DLD1 (cell line): ENCODE data around the gene UPB1.

Experiments
- in situ Hi-C: cut with HindIII; loops from 2 replicates; pipeline ENCODE4 v1.10.0; 2017; ENCODE audit warnings: low sequenced_read_pairs

The UPB1 gene

DNA sequence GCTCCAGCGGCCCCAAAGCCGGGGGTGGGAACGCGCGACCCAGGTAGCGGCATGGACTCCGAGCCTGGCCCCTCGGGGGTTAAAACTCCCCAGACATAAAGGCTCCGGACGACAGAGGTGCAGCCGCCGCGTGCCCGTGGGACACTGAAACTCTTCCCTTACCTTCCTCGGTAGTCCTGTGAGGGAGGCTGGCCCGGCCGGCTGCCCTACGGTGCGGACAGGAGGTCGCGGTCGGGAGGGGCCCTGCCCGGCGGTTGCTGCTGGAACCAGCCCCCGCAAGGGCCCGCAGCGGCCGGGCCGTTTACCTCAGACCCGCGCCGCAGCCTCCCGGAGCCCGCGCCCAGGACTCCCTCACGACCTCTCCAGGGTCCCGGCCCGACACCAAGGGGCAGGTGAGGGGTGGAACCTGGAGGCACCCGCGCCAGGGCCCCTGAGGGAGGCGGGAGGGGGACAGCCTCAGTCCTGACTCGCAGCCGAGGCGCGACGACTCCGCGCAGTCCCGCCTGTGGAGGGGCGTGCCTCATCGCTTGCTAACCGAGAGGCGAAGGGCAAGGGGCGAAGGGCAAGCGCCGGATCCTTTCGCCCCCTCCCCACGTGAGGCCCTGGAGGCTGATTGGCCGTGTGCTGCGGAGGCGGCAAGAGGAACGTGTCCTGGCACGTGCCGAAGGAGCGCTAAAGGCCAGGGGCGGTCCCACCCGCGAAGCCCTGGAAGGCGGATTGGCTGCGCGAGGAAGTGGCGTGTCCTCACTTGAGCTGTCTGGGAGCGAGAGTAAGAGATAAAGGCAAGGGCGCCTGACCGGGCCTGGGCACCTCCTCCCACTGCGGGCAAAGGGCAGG is at the start of gene UPB1:
TSS of gene UPB1 (plus strand) at position 805 of the 837 bp plus-strand sequence. CDS start 72 bp downstream, outside the sequence.
- in situ Hi-C loops = no loop called here

DNA sequence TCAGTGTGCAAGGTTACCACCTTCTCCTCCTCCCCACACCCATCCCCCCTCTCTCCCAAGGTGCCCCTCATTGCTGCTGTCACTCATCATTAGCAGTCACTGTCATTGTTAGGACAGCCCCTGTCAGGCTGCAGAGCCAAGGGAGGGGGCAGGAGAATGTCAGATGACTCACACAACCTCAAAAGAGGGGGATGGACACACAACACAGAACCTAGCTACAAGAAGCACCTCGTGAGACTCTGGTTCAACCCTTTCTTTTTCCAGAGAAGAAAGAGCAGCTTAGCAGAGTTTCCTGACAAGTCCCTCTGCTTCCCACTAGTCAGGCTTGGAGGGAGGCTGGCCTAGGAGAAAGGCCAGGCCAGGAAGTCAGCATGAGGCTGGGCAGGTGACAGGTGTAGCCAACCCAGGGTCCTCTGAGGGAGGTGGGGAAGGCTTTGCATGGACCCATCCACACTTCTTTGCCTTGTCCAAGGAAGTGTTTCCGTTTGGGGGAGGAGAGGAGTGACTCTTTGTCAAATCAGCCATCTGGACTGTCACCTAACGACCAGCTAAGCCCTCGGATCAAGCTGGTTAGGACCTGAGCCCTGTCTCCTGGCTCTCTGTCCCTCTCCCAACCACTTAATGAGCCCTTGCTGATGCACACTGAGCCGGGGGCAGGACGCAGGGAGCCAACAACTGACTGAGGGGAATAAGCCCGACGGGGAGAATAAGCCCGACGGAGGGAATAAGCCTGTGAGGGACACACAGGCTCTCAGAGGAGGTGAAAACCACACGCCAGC is 49.5 kb upstream of the UPB1 start:
- in situ Hi-C loops = no loop called here

DNA sequence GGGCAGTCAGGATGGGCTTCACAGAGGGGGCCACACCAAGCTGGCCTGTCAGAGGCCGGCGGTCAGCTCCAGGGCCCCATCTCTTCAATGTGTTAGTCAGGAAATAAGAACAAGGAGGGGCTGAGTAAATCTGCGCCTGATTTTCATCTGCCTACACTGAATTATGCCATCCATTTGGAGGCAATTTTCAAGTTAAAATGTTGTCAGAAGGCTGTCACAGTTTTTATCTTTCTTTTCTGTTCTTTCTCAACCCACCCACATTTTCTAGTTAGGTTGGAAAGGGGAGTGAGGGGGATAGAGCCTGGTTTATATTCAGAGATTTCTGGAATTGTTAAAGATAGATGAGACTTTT is 48.9 kb upstream of the UPB1 start:
- in situ Hi-C loops = no loop called here

DNA sequence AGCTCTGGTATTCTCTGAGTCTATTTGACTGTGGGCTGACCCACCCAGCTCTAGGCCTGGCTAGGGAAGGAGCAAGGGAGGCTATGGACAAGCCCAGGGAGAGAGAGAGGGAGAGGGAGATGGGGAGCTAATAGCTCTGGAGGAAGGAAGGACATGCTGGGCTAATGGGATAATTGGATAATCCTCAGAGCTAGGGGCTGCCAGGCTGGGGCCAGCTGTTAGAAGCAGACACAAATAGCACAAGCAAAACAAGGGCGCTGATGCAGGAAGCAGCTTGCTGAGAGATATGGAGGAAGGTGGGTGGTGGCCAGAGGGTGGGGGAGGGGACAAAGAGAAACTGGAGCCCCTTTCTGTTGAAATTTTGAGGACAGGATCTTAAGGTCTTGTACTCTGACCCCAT is 44.5 kb upstream of the UPB1 start:
- in situ Hi-C loops = no loop called here

DNA sequence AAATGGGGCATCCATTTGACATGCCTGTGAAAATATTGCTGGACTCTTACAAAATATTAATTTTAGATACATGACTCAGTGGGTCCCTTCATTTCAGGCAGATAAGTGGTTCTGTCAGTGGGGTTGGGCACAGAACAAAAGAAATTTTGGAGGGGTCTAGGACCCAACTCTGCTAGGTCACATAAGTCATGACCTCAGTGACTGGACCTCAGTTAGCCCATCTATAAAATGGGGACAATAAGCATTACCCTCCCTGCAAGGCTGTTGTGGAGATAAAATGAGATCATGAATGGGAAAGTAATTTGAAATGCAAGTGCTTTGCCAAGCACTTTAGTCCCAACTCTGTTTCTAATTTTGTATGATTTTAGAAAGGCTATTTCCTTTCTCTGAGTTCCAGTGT is 44.0 kb upstream of the UPB1 start:
- in situ Hi-C loops = no loop called here

DNA sequence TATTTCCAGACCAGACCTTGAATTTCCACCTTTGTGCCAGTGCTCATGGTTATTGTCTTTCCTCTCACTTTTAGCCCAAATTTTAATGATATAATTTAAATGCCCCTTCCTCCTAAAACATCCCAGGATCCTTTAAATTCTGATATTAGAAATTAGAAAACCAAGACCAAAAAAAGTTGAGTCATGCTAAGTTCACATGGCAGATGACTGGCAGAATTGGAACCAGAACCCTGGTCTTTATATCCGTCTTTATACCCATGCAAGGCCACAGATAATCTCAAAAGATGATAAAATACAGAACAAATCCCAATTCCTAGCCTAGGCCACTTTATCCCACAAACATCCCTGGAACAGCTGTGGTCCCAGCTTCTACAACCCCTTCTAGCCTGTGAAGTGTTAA is 41.3 kb upstream of the UPB1 start:
- in situ Hi-C loops = no loop called here

- in situ Hi-C loops = no loop called here
Measured at GRCh38 chr22:24455039-24455438, 40.1 kb upstream of the UPB1 start.

DNA sequence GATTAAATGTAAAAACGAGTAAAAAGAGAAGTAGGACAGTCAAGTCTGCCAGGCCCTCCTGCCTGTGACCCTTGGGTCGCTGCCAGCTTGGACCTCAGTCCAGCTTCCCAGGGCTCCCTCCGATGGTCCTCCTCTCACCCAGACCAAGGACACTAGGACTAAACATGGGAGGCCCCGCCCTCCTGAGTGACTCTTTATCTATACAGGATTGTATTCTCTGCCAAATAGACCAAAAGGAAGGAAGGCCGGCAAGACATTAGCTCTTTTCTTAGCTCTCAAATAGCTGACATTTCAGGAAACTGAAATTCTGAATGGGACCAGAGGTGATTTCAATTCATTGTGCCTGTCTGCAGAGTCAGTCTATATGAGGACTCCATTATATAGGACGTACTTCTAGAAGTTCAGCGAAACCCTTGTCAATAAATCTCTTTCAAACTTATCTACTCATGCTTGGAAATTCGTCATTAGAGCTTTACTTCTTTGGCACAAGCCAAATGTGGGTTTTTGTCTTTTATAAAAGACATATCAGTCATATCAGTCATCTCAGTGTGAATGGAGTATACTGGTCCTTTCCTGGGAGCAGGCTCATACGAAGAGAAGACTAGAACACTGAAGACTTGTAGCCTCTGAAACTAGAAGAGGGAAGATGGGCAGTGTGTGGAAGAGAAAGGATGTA is 39.2 kb upstream of the UPB1 start:
- in situ Hi-C loops = no loop called here

DNA sequence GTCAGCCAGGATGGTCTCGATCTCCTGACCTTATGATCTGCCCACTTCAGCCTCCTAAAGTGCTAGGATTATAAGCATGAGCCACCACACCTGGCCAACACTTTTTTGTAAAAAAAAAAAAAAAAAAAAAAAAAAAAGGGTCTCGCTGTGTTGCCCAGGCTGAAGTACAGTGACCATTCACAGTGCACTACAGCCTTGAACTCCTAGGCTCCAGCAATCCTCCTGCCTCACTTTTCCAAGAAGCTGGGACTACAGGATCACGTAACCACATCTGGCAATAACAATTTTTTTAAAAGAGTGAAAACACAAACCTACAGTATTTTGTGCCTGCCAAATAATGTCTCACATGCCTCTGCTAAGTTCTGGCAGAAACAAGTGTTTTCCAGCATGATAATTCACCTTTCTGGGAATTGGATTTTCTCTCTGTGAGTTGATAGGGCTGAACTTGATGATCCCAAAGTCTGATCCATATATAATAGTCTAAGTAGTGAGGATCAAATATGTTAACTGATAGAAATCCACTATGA is 37.2 kb upstream of the UPB1 start:
- in situ Hi-C loops = no loop called here

DNA sequence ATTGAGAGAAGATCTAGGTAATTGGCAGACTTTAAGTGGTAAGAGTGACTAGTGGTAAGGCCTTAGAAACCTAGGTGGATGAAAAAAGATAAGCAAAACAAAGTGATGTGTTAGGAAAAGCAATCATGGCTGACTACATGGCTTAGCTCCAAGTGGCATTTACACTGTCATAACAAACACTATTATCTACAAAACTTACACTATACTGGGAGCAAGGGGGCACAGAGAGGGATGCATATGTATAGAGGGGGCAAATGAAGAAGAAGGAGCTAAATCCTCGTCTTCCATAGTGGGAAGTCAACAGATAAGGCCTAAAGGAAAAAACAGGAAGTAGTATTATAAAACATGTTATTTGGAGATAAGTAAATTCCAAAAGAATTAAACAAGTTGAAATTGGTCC is 35.2 kb upstream of the UPB1 start:
- in situ Hi-C loops = no loop called here

GRCh38 chr22:24460418-24461089 is 34.6 kb upstream of the UPB1 start:
- in situ Hi-C loops = no loop called here

DNA sequence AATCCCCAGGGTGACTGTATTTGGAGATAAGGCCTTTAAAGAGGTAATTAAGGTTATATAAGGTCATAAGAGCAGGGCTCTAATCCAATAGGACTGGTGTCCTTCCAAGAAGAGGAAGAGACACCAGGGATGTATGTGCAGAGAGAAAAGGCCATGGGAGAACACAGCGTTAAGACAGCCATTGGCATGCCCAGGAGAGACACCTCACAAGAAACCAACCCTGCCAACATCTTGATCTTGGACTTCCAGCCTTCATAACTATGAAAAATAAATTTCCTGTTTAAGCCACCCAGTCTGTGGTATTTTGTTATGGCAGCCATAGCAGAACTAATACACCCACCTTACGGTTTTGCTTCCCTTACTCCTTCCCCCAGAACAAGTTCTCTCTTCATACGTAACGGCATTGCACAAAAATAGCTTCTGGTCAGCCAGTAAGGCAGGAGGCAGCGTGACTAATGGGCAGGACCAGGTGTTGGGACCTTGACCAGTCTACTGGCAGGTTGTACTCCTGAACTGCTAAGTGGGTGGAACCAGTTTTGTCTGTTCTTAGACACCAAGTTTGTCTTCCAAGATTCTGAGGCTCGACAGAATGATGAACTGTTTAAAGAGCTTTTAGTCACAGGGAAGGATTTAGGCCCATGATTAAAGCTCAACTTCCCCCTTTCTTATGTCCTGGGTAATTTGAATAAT is 31.9 kb upstream of the UPB1 start:
- in situ Hi-C loops = no loop called here

DNA sequence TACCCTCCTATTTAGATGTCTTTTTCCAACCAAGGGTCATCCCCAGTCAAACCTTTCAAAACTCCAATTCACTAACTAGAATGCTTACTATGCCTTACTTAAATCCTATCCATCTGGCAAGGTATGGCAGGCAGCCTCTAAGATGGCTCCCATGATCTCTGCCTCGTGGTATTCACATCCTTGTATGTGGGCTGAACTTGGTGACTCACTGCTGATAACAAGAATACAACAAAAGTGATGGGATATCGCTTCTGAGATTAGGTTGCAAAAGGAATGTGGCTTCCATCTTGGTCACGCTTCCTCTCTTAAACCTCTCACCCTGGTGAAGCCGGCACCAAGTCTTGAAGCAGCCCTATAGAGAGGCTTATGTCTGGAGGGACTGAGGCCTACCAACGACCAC is 29.6 kb upstream of the UPB1 start:
- in situ Hi-C loops = no loop called here

GRCh38 chr22:24465975-24466374 is 29.2 kb upstream of the UPB1 start:
- in situ Hi-C loops = no loop called here

DNA sequence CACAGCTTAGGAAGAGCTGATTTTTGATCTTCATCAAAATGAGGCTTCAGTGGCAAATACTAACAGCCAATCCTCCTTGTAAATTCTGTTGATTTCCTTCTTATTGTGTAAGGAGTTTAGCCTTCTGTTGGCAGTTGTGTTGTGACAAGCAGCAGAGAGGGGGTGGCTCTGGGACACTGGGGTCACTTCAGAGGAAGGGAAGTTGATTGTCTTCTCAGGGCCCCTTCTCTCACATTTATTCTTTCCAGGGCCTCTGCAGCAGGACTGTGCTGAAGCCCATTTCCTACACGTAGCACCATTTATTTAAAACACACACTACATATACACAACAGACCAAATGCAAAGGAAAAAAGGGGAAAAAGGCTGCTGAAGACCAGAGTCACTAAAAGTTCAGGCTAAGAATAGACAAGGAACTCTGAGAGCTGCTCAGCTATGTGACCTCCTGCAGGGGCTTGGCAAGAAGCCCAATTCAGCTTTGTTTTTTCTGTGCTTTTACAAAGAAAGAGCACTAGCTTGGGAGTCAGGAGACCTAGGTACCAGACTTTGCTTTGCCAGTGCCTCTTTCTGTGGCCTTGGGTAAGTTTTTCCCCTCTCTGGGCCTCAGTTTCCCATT is 28.3 kb upstream of the UPB1 start:
- in situ Hi-C loops = no loop called here

GRCh38 chr22:24467340-24467739 is 27.8 kb upstream of the UPB1 start:
- in situ Hi-C loops = no loop called here

GRCh38 chr22:24471570-24471969 is 23.6 kb upstream of the UPB1 start:
- in situ Hi-C loops = no loop called here

DNA sequence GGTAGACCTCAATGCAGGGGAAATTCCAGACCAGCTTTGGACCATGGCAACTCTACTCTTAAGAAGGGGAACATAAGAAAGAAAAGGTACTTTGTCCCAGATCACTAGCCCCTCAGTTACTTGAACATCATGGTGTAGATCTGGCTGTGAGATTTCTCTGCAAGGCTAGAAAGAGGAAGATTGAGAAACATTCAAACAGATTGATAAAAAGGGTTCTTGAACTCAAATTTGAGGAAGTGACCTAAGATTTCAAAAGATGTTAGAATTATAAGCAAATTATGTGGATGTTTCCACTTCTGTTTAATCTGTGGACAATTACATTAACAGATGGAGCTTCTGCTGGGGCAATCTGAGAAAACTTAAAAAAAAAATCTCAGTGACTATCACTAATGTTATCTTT is 21.8 kb upstream of the UPB1 start:
- in situ Hi-C loops = no loop called here

DNA sequence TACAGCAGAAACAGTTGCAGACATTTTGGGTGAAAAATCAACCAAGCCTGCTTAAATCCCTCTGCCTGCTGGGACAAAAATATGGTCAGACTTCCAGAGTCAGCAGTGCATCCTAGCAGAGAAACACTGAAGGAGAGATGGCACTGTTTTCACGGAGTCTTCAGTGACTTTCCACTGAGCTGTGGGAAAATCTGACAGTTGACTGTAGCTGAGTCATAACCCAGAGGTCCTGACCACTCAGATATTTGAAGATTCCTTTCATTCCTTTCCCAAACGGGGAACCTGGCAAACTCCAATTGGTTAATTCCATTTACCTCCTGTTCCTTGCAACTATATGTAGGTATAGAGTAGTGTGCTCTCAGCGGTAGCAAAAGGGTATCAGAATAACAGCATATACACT is 20.9 kb upstream of the UPB1 start:
- in situ Hi-C loops = no loop called here

DNA sequence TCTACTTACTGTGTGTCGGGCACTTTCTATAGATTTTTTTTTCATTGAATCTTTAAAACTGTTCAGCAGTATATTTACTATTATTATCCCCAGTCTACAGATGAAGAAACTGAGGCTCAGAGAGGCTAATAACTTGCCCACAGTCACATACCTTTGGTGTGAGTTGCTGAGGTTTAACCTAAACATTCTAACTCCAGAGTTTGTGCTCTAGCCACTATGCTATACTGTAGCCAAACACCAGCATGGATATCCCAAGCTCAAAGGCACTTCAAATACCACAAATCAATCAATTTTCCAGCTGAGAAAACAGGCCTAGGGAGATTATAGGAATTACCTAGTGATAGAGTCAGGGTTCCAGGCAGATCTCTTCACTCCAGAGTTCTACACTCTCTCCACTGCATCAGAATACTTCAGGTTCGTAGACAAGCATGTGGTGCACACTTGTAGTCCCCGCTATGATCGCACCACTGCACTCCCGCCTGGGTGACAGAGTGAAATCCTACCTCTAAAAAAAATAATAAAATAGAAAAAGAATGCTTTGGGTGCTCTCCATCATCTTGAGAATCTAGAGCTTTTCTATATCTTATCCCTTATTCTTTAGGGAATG is 20.4 kb upstream of the UPB1 start:
- in situ Hi-C loops = no loop called here
